A673 (cell line): ENCODE results near the gene LRRC74B.

Source experiments
- EZH2 ChIP-seq: fragments of 200-600 bp; sonication (generic); IDR thresholded peaks from 2 replicates; pipeline ENCODE4 v1.6.1; 2017; ENCODE audit warnings: borderline replicate concordance, low read depth, mild to moderate bottlenecking, mixed read lengths, antibody characterized with exemption, low read length; ENCODE audit not compliant: poor library complexity, severe bottlenecking
- TF ChIP-seq, protein P1 (sequence below): fragments of 300-800, 200-600 bp; sonication (generic); conservative IDR thresholded peaks from 2 replicates; pipeline ENCODE4 v1.5.1; 2017; ENCODE audit warnings: low read depth, mild to moderate bottlenecking, antibody characterized with exemption, low read length, moderate library complexity, mixed read lengths

DNA sequence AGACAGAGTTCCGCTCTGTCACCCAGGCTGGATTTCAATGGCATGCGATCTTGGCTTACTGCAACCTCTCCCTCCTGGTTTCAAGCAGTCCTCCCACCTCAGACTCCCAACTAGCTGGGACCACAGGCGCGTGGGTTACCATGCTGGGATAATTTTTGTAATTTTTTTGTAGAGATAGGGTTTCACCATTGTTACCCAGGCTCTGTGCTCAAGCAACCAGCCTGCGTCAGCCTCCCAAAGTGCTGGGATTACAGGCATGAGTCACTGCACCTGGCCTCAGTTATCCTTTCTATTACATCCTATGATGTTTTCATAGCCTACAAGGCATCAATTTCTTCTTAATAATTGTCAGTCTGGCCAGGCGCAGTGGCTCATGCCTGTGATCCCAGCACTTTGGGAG lies 36.5 kb downstream of the LRRC74B start:
- TF ChIP-seq, protein P1, sequence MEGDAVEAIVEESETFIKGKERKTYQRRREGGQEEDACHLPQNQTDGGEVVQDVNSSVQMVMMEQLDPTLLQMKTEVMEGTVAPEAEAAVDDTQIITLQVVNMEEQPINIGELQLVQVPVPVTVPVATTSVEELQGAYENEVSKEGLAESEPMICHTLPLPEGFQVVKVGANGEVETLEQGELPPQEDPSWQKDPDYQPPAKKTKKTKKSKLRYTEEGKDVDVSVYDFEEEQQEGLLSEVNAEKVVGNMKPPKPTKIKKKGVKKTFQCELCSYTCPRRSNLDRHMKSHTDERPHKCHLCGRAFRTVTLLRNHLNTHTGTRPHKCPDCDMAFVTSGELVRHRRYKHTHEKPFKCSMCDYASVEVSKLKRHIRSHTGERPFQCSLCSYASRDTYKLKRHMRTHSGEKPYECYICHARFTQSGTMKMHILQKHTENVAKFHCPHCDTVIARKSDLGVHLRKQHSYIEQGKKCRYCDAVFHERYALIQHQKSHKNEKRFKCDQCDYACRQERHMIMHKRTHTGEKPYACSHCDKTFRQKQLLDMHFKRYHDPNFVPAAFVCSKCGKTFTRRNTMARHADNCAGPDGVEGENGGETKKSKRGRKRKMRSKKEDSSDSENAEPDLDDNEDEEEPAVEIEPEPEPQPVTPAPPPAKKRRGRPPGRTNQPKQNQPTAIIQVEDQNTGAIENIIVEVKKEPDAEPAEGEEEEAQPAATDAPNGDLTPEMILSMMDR = no peak
- no peak for TF ChIP-seq EZH2
